ENCODE results near the gene SAMD10. TPM values are rescaled to one million over a fixed set of nuclear protein-coding genes. Genes with fewer than 3 reads are reported as not detected.

The SAMD10 gene
- total and polyA plus RNA-seq, 2 of the 8 experiments (the other 6 are each of a cell fraction or from before 2014, with no cell fraction given), result 3.0 to 5.2 TPM

DNA sequence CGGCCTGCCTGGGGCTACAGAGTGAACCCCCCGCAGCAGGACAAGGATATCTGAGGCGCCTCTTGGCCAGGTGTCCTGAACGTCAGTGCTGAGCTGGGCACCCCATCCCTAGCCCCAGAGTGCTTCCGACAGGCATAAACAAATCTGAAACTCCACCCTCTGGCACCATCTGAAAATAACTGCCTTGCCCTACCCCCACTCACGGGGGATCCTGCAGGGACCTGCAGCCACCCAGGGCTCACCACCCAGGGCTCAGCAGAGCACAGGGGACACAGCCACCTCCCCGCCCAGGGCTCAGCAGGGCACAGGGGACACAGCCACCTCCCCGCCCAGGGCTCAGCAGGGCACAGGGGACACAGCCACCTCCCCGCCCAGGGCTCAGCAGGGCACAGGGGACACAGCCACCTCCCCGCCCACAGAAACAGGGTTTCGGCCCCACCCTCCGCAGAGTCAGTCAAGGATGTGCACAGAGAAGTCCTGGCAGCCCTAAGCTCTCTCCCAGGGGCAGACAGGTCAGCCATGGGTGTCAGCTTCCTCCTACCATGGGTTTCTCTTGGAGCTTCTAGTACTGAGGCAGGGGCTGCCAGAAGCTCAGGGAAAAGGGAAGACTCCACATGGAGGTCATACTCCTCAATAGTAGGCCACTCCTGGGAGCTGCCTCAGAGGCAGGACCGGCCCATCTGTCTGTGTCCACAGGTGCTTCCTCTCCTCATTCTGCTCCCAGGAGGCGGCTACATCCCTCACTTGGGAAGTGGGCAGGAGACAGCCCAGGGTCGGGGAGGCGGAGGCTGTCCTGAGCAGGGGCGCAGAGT lies 27.8 kb downstream of the SAMD10 start:
- no peak overlapping the region for H2AFZ ChIP-seq (ENCODE audit: low read length)
- H3K23me2 ChIP-seq (ENCODE audit: low read depth, low read length), result peaks cover 4% of the 10 kb centered on the region; the same call in 1 of the 2 replicates
- H3K14ac ChIP-seq (ENCODE audit: insufficient read length), result no peak overlapping the region
- H2BK15ac ChIP-seq (ENCODE audit: low read length), result no peak overlapping the region
- no peak overlapping the region for H3K4me2 ChIP-seq (ENCODE audit: insufficient read depth in 1 of 2, low read depth in 2 of 2, low read length in 2 of 2)
- no peak overlapping the region for H3K56ac ChIP-seq (replicated peaks; ENCODE audit: insufficient read length, low read depth, low read length)
- ChIA-PET CTCF (ENCODE audit: partially characterized antibody) (interaction anchor here (0.6 to 2.6 kb wide), 10 partner anchors 9 to 101 kb away, joined by 3 to 13 read pairs (median 4); partner anchors contain the start of gene PRPF6), POLR2A (ENCODE audit: partially characterized antibody) (interaction anchor here (0.7 to 2.9 kb wide), 5 partner anchors 9 to 24 kb away, joined by 3 to 15 read pairs (median 3); no protein-coding TSS in a partner anchor)
- H3K79me1 ChIP-seq (ENCODE audit: low read depth, low read length), result peaks cover 39% of the 10 kb centered on the region
- H4K20me1 ChIP-seq (replicated peaks in 1 of 2; ENCODE audit: control insufficient read depth in 1 of 2, insufficient read depth in 2 of 2, low read length in 2 of 2), result peaks cover 38 to 50% of the 10 kb centered on the region in 2 experiments
- H3K23ac ChIP-seq (ENCODE audit: insufficient read length), result no peak overlapping the region
- H4K5ac ChIP-seq (ENCODE audit: insufficient read length, low read depth, low read length), result no peak overlapping the region
- no peak for DNase-seq (ENCODE audit: low read depth in 1 of 2, low spot score in 2 of 2)
- peak overlapping the region; percentile 12; the same call in 1 of the 2 replicates for H4K8ac ChIP-seq (ENCODE audit: extremely low read depth, insufficient read depth, low read length)
- no peak overlapping the region for H3K18ac ChIP-seq (ENCODE audit: extremely low read depth, low read length)
- no peak overlapping the region for H3K27ac ChIP-seq (ENCODE audit: low read depth, low read length)
- H3K4ac ChIP-seq (replicated peaks; ENCODE audit: insufficient read length, low read depth, low read length), result no peak overlapping the region
- no peak overlapping the region for H2BK120ac ChIP-seq (replicated peaks; ENCODE audit: low read depth, low read length)
- no peak overlapping the region for H3K4me3 ChIP-seq (ENCODE audit: extremely low read depth in 1 of 4, insufficient read depth in 2 of 4, low read depth in 3 of 4, low read length in 4 of 4)
- no peak overlapping the region for H2BK12ac ChIP-seq (ENCODE audit: low read depth, low read length)
- H3K9me3 ChIP-seq (ENCODE audit: insufficient read depth in 2 of 2, low read depth in 1 of 2, low read length in 1 of 2), result no peaks in the 10 kb centered on the region
- H4K91ac ChIP-seq (replicated peaks; ENCODE audit: insufficient read length, low read length), result no peak overlapping the region
- H3K27me3 ChIP-seq (replicated peaks in 1 of 4; ENCODE audit: control insufficient read depth in 3 of 4, extremely low read depth in 1 of 4, insufficient read depth in 3 of 4, low read length in 3 of 4), result no peaks in the 10 kb centered on the region
- H2BK5ac ChIP-seq (ENCODE audit: low read depth, low read length), result no peak overlapping the region
- H2AK5ac ChIP-seq (ENCODE audit: low read depth, low read length), result no peak overlapping the region
- H3K79me2 ChIP-seq (ENCODE audit: control insufficient read depth in 1 of 2, insufficient read depth in 2 of 2, low read length in 2 of 2), result peaks cover 17 to 81% of the 10 kb centered on the region in 2 experiments; a peak in 3 of 4 replicates
- no peak overlapping the region for H2BK20ac ChIP-seq (ENCODE audit: low read length)
- 87% methylated on average over 15 of the region's 17 CpGs; no CpG with 5 or more reads in 1 of the 2 experiments for WGBS, 2 experiments (ENCODE audit: extremely low coverage in 1 of 2, insufficient coverage in 1 of 2, insufficient read length in 1 of 2, insufficient replicate concordance in 2 of 2, low coverage in 1 of 2, low lambda C conversion rate in 2 of 2, missing lambda C conversion rate in 1 of 2)
- no peak overlapping the region for H3K9ac ChIP-seq (replicated peaks in 1 of 4; ENCODE audit: extremely low read depth in 1 of 4, low read depth in 3 of 4, low read length in 3 of 4)
- TF ChIP-seq SAP30 (IDR thresholded peaks at IDR 0.05; ENCODE audit: insufficient read depth, insufficient replicate concordance, low read length) (no peak), FOSL1 (IDR thresholded peaks at IDR 0.05; ENCODE audit: insufficient read depth, low read depth, low read length) (no peak), SRF (IDR thresholded peaks at IDR 0.05; ENCODE audit: low read depth, low read length) (no peak), CBX8 (IDR thresholded peaks at IDR 0.05; ENCODE audit: borderline replicate concordance, low read depth, low read length) (no peak), JUN (IDR thresholded peaks at IDR 0.05; ENCODE audit: low read depth, low read length) (no peak), POU5F1 (IDR thresholded peaks at IDR 0.05; ENCODE audit: low read depth, low read length) (no peak), BCL11A (IDR thresholded peaks at IDR 0.05; ENCODE audit: low read depth in 2 of 2, low read length in 2 of 2) (no peak), SIN3A (conservative IDR thresholded peaks at IDR 0.05 in 1 of 2, IDR thresholded peaks at IDR 0.05 in 1 of 2; ENCODE audit: low read depth in 1 of 2, low read length in 2 of 2) (no peak), CHD1 (IDR thresholded peaks at IDR 0.05; ENCODE audit: low read depth, low read length) (no peak), KDM4A (IDR thresholded peaks at IDR 0.05; ENCODE audit: low read depth, low read length, severe bottlenecking) (no peak), SP4 (IDR thresholded peaks at IDR 0.05; ENCODE audit: low read length) (no peak)
- FAIRE-seq, result no peak
- peaks cover 0 to 2% (median 0%) of the 10 kb centered on the region in 4 experiments; a peak in 1 of 8 replicates for H3K36me3 ChIP-seq (ENCODE audit: control insufficient read depth in 2 of 4, insufficient read depth in 4 of 4, low read length in 3 of 4)
- H3K4me1 ChIP-seq (replicated peaks in 1 of 4; ENCODE audit: control insufficient read depth in 3 of 4, insufficient read depth in 4 of 4, low read length in 3 of 4), result peaks cover 0 to 17% (median 15%) of the 10 kb centered on the region in 4 experiments; a peak in 6 of 7 replicates

Data from H1 (cell line).